ENCODE data around the gene KCNH4. TPM values are rescaled to one million over a fixed set of nuclear protein-coding genes. Genes with fewer than 3 reads are reported as not detected.

KCNH4 gene
- total and polyA plus RNA-seq, 9 of the 15 experiments (the other 6 are each of a cell fraction or from before 2014, with no cell fraction given), result 0.10 to 1.8 (median 0.50) TPM

DNA sequence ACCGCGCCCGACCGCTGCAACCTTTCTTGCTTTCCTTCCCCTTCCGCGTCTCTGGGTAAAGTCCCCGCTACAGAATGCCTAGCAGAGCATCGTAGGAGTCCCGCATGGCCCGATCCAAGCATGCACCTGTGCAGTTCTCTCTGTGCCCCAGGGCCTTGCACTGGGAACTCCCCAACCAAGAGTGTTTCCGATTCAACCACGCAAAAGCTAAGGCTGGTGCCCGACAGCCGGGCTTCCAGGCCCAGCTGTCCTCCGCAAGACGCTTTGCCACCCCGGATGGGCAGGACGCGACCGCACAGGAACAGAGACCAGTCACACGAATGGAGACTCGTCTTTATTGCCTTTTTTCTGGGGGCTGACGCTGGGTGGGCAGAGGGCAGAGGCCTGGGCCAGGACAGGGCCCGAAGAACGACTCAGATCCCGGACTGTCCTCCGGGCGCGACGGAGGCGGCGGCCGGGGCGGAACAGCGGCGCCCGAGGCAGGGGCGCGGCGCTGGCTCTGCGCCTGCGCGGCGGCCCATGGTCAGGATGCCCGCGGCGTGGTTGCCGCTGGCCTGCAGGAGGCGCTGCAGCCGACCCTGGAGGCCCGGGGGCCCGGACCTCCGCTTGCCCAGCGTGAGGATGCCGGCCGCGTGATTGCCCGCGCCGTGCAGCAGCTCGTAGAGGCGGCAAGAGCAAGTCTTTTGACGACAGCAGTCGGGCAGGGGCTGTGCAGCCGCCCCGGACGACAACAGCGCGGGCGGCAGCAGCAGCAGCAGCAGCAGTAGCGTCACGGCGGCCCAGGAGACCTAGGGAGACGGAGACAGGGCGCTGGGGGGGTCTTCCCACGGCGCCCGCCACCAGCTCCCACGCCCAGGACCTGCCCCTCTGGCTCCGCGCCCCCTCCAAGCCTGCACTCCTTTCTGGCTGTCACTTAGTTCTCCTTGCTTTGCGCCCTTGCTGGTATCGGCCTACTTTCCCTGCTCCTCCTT, 3.1 kb upstream of the KCNH4 start (continued):
- TF ChIP-seq ZNF23 (CRISPR knock-in tag; IDR thresholded peaks at IDR 0.05) (no peak), PATZ1 (CRISPR knock-in tag; IDR thresholded peaks at IDR 0.05; ENCODE audit: borderline replicate concordance) (no peak), U2AF2 (optimal IDR thresholded peaks at IDR 0.05; ENCODE audit: low read depth, low read length) (no peak), SRSF1 (IDR thresholded peaks at IDR 0.05; ENCODE audit: low read depth, low read length) (no peak), RBM14 (IDR thresholded peaks at IDR 0.05; ENCODE audit: borderline replicate concordance, insufficient read depth, low read depth, low read length) (no peak), DNMT1 (IDR thresholded peaks at IDR 0.05) (no peak), CSDE1 (IDR thresholded peaks at IDR 0.05) (no peak), MIER1 (IDR thresholded peaks at IDR 0.05; ENCODE audit: low read depth) (no peak), GTF2B (IDR thresholded peaks at IDR 0.05; ENCODE audit: extremely low read depth, insufficient read length) (no peak), NCOA6 (IDR thresholded peaks at IDR 0.05) (no peak), MNT (conservative IDR thresholded peaks at IDR 0.05) (peak in 1 of 2 experiments; percentile 28; a peak in 2 of 4 replicates), GABPB1 (CRISPR knock-in tag; IDR thresholded peaks at IDR 0.05) (peak; percentile 64), ARHGAP35 (IDR thresholded peaks at IDR 0.05; ENCODE audit: partially characterized antibody) (no peak), GTF2A2 (tag; IDR thresholded peaks at IDR 0.05) (no peak), FOXP4 (CRISPR knock-in tag; IDR thresholded peaks at IDR 0.05; ENCODE audit: borderline replicate concordance) (no peak), ZNF717 (CRISPR knock-in tag; IDR thresholded peaks at IDR 0.05) (no peak), RNF2 (IDR thresholded peaks at IDR 0.05) (peak; percentile 73; the same call in 1 of the 2 replicates), RBFOX2 (IDR thresholded peaks at IDR 0.05; ENCODE audit: low read depth, low read length) (peak; percentile 84), ZNF583 (CRISPR knock-in tag; IDR thresholded peaks at IDR 0.05) (0 out of 2 replicates have a peak, but pooled peaks have one; percentile 59), ZNF311 (CRISPR knock-in tag; IDR thresholded peaks at IDR 0.05) (0 out of 2 replicates have a peak, but pooled peaks have one; percentile 29), SMARCE1 (IDR thresholded peaks at IDR 0.05) (no peak), SAP30 (IDR thresholded peaks at IDR 0.05; ENCODE audit: borderline replicate concordance, insufficient read depth, low read depth, low read length, poor library complexity, severe bottlenecking) (peak; percentile 39)

Measured in K562 (cell line).